ENCODE data around the gene SEMA3E.

DNA sequence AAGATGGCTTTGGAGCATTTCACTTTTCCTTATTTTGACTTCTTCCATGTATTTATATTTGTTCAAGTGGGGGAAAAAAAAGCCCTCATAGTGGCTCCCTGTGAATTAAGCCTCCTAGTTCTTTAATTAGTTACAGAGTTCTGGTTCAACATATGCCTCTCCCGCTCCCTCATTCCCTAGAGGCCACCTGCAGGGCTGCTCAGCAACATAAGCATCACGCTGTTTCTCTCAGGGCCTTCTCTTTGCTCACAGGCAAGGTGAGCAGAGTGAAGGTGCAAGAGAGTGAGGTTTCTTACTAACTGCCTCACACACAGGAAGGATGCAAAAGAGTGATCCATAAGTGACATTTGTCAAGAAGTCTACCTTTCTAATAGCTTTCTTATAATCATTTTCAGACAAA is 196.7 kb downstream of the SEMA3E start:
- TF ChIP-seq ZNF274 (IDR thresholded peaks at IDR 0.05; ENCODE audit: low read depth, low read length) (no peak), YY1 (IDR thresholded peaks at IDR 0.05; ENCODE audit: insufficient read depth, insufficient read length) (no peak), SUZ12 (IDR thresholded peaks at IDR 0.05; ENCODE audit: extremely low read depth, insufficient read depth, insufficient read length) (no peak)
